ENCODE measurements around the gene PODN. TPM values are rescaled to one million over a fixed set of nuclear protein-coding genes. Genes with fewer than 3 reads are reported as not detected.

Gene PODN
- total and polyA plus RNA-seq, 2 donors (not counting 3 experiments of a cell fraction or from before 2014, with no cell fraction given) = 1.3 to 1.5 TPM

Small RNAs within 50 kb of the gene (small RNA-seq; reads per million reads assigned to genes)
- not detected for gene HIGD1AP11 (ENCODE audit: insufficient read depth, insufficient read length, low read depth, low replicate concordance)

Other genes starting within 250 kb of the PODN start
- gene ZYG11A, start 219.5 kb upstream of the PODN start, total RNA-seq = 1.3 and 2.1 TPM in 2 replicates
- 0.35 and 0.40 TPM in 2 replicates for gene ZYG11A, start 219.5 kb upstream of the PODN start, polyA plus RNA-seq
- gene ECHDC2, start 140.5 kb upstream of the PODN start, total RNA-seq = 56.8 and 69.9 TPM in 2 replicates
- 38.3 and 38.7 TPM in 2 replicates for gene ECHDC2, start 140.5 kb upstream of the PODN start, polyA plus RNA-seq
- gene SCP2, start 134.9 kb upstream of the PODN start, total RNA-seq = 92.7 and 101 TPM in 2 replicates
- gene SCP2, start 134.9 kb upstream of the PODN start, polyA plus RNA-seq = 26.5 and 42.4 TPM in 2 replicates
- gene SLC1A7, start 80.4 kb downstream of the PODN start, total RNA-seq = not detected in 2 replicates
- not detected in 2 replicates for gene SLC1A7, start 80.4 kb downstream of the PODN start, polyA plus RNA-seq
- gene CPT2, start 134.6 kb downstream of the PODN start, total RNA-seq = 10.4 and 11.6 TPM in 2 replicates
- 10.6 and 11.5 TPM in 2 replicates for gene CPT2, start 134.6 kb downstream of the PODN start, polyA plus RNA-seq
- 58.7 and 60.1 TPM in 2 replicates for gene CZIB, start 158.4 kb downstream of the PODN start, total RNA-seq
- gene CZIB, start 158.4 kb downstream of the PODN start, polyA plus RNA-seq = 62.8 and 65.9 TPM in 2 replicates
- gene MAGOH, start 176.3 kb downstream of the PODN start, total RNA-seq = 59.8 and 60.1 TPM in 2 replicates
- gene MAGOH, start 176.3 kb downstream of the PODN start, polyA plus RNA-seq = 16.0 and 25.9 TPM in 2 replicates